ELF-1 (cell line): ENCODE results near the gene NKAIN4.
A peak's percentile ranks its signal among the peaks of the same experiment; 100 is the strongest.

Source experiments
- DNase-seq: peaks from one replicate; pipeline ENCODE4 v3.0.0-alpha.2; 2016; ENCODE audit warnings: low read depth, low spot score

The NKAIN4 gene

DNA sequence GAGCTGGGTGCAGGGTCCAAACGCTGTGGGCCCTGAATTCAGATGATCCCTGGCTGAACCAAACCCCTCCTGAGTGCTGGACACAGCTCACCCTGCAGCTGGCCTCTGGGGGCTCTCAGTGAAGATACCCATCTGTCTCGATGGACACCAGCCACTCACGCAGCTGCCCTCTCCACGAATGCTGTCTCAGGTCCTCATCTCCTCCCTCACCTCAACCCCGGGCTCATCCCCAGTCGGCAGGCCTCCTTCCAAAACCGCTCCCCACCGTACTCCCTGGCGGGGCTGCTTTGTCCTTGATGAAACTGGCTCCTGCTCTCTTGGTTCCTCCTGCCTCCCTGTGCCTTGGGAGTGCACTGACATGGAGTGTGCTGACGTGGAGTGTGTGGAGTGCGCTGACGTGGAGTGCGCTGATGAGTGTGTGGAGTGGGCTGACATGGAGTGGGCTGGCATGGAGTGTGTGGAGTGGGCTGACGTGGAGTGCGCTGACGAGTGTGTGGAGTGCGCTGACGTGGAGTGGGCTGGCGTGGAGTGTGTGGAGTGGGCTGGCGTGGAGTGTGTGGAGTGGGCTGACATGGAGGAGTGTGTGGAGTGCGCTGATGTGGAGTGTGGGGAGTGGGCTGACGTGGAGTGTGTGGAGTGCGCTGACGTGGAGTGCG lies 34.3 kb downstream of the NKAIN4 start:
- no peak for DNase-seq

DNA sequence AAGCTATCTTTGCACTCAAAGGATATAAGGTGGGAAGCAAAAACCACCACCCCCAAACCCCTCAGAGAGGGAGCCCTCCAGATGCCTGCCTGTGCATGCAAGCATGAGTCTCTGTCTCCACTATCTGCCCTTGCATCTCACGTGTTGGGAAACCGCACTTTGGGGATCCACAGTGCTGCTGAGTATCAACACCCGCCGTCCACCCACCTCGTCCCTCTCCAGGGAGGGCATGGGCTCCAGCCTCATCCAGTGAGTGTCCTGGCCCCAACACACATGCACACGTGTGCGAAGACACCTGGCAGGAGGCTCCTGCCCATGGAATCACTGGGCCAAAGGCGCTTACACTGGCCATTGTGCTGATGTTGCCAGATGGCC lies 34.8 kb downstream of the NKAIN4 start:
- DNase-seq, result no peak

DNA sequence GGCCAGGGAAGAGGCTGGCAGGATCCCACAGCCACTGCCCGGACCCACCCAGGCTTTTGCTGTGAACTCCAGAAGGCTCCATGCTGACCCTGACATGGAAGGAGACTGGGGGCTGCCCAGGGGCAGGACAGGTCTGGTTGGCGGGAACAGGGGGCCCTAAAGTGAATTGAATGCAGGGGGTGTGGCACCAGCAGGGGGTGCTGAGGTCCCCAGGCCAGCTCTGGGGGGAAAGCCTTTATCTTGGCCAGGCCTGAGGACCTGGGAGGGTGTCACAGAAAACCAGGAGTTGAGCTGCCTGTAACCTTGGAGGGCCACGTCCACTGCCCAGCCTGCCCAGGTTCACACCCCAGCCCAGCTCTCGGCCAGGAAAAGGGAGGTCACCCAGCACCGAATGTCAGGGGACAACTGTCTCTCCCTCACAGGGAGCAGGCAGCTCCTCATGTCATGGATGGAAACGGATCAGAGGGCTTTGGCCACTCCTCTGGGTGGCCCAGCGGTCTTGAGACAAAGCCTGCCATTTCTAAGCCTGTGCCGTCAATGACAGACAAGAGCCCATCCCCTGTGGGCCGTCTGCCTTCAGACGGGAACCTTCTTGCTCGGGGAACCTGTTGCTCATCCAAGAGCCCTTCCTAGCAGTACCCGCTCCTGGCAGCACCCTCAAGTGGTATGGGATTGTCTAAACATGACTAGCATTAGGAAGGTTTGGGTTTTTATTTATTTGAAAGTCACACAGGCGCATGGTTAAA lies 35.4 kb downstream of the NKAIN4 start:
- DNase-seq, result no peak

DNA sequence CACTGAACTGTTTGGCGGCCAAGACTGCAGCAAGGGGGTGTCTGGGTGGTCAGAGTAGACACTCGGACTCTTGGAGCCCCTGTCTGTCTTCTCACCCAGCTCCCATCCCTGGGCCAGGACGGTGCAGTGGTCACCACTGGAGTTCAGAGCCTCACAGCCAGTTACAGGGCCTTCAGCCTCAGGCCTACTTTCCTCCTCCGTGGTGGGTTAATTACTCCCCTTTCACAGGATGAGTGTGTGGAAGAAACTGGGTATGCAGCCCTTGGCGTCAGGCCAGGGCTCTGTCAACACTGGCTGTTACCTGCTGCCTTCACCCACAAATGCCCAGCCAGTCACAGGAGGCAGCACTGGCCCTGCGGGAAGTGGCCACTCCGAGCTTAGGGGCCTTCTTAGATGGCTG lies 36.6 kb downstream of the NKAIN4 start:
- DNase-seq, result no peak

DNA sequence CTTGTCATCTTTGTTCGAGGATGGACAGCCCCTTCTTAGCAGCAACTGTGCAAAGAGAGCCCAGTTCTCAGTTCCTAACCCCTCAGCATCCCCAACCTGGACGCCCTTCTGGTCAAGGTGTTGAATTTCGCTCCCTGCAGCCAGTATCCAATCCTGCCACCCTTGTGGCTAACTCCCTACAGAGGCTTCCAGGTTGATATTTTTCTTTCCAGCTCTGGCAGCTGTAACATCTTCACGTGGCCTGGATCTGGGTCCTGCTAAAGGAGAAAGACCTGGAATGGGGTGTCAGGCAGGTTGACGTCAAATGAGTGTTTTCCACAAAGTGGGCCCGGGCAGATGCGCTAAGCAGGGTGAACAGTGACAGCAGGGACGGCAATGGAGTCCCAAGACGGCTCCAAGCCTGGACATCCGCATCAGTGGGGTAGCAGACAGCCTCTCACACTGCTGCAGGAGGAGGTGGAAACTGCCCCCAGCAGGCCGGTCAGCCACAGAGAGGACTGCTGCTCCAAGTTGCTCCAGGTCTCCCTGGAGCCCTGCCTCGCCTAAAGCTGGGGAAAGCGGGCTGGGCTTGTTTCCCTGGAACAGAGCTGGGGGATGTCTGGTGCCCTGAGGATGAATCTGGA lies 37.3 kb downstream of the NKAIN4 start:
- DNase-seq, result no peak

DNA sequence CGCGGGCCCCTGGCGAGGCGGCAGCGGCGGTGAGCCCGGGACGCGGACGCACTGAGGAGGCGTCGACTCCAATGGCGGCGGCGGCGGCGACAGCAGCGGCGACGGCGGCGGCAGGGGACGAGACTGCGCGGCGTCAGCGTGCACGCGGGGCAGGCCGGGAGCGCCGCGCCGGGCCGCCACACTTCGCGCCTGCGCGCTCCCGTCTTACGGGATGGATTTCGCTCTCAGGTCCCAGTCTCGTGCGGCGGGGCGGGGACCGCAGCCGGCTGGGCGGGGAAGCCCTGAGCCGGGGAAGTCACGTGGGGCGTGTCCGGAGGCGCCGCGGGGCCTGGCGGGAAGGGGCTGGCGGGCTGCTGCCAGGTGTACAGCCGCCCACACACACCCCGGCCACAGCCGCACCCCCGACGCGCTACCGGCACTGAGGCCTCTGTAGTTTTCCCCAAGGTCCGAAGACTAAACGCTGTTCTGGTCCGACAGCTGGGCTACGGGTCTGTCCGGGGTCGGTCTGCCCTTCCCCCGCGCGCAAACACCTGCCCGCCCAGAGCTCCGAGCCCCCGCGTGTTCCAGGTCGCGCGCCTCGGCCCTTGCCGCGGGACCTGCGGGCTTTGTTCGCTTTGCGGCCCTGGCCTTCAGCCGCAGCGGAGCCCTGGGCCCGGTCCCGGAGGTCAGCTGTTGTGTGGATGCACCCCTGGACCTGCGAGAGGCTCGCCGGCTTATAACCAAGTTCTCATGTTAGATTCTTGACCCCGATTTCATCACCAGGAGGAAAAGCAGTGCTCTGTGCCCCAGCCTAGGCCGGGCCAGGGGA lies 38.0 kb downstream of the NKAIN4 start, which contains the start of gene YTHDF1:
Gene YTHDF1, minus strand, starts transcription at position 91 of the 808 bp plus-strand sequence. CDS start 239 bp downstream, outside the sequence.
- peak; percentile 96 for DNase-seq

DNA sequence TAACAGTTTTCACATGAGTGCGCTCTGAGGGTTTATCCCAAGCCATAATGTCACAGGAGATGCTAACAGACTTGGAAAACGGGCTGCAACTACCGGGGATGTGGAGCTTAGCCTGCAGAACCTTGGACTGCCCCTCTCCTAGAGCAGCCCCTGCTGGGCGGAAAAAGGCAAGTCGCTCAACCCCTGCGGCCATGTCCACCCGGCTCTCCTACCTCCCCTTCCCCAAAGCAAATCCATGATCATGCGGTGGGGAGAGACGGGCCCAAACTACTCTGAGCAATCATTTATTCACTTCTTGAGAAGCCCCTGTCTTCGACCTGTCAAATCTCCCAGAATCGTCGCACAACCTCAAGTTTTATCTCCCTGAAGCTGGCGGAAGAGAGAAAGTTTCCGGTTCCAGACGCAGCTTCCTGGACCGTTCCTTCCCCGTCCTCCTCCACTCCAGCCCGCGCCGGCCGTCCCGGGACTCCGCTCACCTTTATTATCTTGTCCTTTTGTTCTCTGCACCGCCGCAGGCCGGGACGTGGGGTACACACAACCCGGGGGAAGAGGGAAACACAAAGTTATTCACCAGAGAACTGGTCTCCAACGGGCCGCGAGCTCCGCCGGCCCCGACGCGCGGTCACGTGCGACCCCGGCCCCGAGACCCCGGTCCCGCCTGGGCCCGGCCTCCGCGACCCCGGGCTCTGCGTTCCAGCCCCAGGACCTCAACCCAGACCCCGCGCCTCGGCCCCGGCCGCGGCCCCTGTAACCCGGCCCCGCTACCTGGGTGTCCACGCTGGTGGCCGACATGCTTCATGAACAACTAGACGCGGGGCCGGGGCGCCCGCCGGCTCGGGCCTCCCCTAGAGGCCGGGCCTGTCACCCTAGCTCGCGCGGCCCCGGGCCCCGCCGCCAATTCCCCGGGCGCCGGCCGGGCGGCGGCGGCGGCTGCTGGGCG lies 38.9 kb downstream of the NKAIN4 start:
- DNase-seq, result peak; percentile 88

DNA sequence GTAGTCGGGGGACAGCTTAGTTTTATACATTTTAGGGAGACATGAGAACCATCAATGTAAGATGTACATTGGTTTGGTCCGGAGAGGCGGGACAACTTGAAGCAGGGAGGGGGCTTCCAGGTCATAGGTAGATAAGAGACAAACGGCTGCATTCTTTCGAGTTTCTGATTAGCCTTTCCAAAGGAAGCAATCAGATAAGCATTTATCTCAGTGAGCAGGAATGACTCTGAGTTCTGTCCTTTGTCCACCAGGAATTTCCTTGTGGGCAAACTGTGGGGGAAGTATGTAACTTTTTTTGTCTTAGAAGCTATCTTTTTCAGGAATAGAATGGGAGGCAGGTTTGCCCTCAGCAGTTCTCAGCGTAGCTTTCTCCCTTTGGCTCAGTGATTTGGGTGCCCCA lies 39.7 kb downstream of the NKAIN4 start:
- DNase-seq, result peak; percentile 60

DNA sequence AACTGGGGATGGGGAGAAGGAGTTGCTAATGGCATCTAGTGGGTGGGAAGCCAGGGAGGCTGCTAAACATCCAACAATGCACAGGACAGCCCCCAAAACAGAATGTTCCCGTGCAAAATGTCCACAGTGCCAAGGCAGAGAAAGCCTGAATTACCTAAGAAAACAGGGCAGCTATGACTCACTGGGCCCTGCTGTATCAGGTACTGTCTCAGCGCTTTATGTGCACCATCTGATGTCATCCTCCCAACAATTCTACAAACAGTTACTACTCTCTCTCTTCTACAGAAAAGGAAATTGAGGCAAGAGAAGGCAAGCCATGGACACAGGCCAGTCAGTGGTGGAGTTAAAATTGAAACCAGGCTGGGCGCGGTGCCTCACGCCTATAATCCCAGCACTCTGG lies 41.5 kb downstream of the NKAIN4 start:
- no peak for DNase-seq

DNA sequence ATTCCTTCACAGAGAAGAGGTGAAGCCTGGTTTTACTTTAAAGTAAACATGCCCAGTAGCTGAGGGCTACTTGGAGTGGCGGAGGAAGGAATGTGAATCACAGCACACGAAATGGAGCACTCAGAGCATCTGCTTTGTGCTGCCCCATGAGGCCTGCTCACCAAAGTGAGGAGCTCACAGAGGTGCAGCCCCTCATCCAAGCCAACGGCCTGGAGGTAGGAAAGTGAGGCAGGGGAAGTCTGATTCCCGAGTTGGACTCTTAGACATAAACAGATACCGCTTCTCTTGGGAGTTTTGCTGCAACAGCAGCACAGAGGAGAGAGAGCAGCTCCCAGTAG lies 41.9 kb downstream of the NKAIN4 start:
- DNase-seq, result no peak

DNA sequence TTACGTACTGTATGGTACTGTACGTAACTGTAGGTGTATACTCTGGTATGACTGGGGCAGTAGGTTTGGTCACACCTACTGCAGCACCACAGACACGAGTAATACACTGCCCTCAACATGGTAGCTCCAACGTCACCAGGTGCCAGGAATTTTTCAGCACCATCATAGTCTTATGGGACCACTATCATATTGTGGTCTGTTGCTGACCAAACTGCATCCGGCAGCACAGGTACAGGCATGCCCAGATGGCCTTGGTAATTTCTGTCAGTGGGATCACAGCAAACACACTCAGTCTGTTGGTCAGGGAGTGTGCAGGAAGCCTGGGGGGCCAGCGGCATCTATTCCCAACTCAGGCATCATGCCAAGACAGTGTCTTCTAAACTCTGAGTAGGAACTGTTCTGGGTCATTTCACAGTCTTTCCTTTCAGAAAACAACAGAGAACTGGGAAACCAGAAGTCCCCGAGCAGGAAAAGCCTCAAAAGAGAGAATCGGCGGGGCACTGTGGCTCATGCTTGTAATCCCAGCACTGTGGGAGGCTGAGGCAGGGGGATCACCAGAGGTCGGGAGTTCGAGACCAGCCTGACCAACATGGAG lies 44.2 kb downstream of the NKAIN4 start:
- DNase-seq, result no peak

DNA sequence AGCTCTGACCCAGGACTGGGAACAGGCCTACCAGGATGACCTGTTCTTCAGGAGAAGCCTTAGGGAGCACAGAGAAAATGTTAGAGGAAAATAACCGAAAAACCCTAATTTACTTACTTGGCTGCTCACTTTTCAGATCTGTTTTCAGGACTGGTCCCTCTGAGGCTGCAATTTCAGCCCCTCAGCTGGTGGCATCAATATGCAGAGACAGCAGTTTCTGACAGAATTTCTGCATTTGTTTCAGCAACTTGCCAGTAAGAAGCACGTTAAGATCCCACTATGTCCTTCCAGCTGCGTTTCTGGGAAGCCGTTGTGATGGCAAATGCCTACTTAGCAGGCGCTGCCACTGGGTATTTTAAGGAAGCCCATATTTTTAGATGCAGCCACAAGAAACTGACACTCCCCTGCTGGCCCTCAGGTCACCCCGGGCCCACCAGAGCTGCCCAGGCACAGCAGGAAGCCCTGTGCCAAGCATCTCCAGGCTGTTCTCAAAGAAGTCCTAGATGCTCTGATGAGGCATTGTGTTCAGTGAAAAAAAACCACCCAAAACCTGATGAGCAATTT lies 45.8 kb downstream of the NKAIN4 start:
- no peak for DNase-seq

DNA sequence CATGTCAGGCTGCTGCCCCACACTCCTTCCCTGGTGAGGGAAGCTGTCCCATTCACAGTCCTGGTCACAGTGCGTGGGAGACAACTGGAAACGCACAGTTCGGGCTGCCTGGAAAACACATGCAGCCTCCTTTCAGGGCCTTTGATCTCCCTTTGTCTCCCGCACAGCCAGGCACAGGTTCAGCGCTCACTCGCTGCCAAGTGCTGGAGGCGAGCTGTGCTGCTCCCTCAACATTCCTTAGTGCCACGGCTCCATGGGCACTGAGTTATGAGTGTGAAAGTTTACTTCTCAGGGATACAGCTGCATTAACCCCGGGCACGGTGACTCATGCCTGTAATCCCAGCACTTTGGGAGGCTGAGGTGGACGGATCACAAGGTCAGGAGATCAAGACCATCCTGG lies 47.4 kb downstream of the NKAIN4 start:
- DNase-seq, result no peak

DNA sequence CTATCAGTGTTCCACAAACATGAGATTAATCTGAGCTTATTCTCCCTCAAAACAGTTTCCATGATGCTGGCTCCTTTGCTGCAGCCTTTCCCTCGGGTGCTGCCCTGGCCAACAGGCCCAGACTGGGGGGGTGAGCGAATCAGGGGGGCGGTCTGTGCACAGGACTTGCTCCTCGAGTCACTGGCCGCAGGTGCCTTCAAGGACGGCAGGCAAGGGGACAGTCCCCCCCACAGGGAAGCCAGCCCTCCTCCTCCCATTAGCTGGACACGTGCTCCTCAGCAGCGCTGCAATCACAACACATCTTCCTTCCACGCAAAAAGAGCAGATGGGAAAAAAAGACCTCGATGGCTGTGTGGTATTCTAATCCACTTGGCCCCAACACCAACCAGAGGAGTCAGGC lies 48.4 kb downstream of the NKAIN4 start:
- DNase-seq, result no peak

DNA sequence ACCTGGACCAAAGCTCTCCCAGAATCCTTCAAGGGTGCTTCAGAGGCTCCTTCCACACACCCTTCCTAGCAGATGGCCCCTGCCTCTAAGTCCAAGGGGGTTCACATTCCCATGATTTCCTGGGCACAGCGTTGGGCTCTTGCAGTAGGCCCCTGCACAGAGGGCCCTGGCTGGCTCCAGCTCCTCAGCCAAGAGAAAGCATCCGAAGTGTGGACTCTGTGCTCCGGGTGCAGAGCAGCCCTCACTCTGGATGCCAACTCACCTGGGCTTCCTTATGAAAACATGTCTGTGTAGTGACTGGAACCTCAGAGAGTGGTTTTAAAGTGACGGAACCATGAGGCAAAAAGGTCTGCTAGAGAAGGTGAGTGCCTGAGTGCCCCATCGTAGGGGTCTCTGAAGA lies 49.9 kb downstream of the NKAIN4 start:
- DNase-seq, result no peak

DNA sequence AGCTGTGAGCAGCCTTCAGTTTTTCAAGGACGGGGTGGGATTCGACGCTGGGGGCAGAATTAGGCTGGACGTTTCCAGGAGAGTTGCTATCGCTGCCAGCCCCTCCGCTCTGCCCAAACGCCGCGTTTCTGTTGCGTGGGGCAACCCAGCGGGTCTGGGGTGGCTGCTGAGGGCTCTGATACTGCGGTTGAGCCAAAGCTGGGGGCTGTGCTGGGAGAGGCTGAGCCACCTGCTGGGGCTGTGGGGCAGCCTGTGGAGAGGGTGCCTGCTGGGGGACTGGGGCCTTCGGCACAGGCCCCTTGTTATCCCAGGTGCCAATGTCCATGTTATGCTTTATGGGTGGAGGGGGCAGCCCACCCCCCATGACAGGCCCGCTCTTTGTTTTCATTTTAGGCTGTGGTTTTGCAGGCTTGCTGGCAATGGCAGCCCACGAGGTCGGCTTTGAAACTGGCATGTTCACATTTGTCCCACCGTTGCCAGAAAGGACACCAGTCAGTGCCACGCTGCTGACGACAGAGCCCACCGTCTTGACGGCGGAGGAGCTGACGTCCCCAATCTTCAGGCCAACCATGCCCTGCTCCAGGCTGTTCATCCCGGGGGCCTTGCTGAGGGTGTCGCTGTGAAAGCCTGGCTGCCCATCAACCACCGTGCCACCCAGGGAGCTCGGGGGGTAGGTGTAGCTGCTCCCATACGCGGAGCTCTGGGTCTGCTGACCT lies 51.3 kb downstream of the NKAIN4 start:
- DNase-seq, result no peak

DNA sequence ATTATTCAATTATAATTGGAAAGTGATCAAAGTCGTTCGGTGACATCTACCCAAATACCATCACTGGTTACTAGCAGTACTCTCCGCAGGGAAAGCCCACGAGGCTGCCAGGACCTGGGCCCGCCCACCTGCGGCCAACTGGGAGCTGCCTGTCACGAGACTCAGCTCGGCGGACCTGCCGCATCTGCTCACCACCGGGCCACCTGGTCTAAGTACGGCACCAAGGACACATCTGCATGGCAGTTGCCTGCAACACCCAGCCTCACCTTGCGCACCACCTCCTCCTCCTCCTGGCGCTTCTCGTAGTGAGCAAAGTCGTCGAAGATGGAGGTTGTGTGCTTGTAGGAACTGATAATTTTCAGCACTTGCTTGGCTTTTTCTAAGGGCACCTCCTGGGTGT lies 52.2 kb downstream of the NKAIN4 start:
- no peak for DNase-seq

DNA sequence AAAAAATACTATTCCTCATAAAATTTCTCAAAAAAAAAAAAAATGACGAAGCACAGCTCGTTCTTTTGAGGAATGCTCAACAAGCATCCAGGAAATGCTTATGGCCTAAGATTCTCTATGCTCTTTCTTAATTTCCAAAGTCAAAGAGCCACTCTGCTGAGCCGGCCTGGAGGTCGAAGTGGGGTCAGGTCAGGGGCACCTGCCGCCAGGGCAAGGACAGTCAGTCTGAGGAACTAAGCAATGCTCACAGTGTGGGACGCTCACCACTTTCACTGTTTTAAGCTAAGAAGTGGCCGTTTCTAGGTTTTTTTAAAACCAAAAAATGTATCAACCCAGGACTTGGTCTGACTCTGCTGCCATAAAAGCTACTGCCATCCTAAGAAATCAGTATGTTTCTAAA lies 55.7 kb downstream of the NKAIN4 start:
- DNase-seq, result no peak

DNA sequence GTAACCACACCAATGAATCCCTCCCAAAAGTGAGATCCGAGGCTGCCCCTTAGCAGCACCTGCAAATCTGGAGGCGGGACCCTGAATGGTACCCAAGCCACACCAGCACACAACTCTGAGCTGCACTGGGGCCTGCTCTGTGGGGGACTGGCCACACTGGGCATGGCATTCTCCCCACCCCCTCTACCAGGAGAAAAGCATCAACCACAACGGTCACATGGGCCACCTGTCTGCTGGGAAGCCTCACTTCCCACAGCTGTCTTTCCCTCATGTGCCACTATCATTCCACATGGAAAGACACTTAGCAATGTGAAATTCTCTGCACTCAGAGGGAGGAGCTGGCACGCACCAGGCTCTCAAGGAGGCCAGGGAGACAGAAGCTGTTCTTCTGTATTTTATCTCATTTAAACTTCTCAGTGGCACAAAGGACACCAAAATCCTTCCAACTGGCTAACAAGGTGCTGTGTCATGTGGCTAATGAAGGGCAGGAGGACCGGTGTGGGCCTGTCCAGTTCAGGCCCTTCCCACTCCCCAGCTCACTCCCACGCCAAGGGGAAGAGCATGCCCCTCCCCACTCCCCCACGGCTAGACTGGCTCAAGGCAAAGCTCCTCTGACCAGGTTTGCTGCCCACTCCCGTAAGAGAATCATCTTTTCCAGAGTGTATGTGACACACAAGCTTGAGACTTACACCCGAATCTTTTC lies 57.3 kb downstream of the NKAIN4 start:
- no peak for DNase-seq
